SK-N-SH treated with all-trans-retinoic acid at 6 μM for 48 hours (cell line): Measurements from ENCODE around the gene CXCR2.

Experiments used
- ARNTL ChIP-seq: fragments of 450-650 bp; formaldehyde crosslinking; IDR thresholded peaks from 2 replicates; pipeline ENCODE4 v1.5.0; 2020; ENCODE audit warnings: low read depth, mild to moderate bottlenecking, moderate library complexity, borderline replicate concordance
- ISL1 ChIP-seq: fragments of 250-450 bp; sonication (Bioruptor Pico); IDR thresholded peaks from 2 replicates; pipeline ENCODE4 v2.1.2; 2022; ENCODE audit warnings: mild to moderate bottlenecking, moderate library complexity
- OSR1 ChIP-seq: fragments of 250-450 bp; sonication (Bioruptor Pico); IDR thresholded peaks from 2 replicates; pipeline ENCODE4 v1.8.0; 2022; ENCODE audit warnings: moderate library complexity, mild to moderate bottlenecking, inconsistent platforms
- TCF4 ChIP-seq: fragments of 250-450 bp; sonication (Bioruptor Pico); IDR thresholded peaks from 2 replicates; pipeline ENCODE4 v1.8.0; 2021; ENCODE audit warnings: mild to moderate bottlenecking, moderate library complexity, borderline replicate concordance
- TOX ChIP-seq: fragments of 250-450 bp; sonication (Bioruptor Pico); IDR thresholded peaks from 2 replicates; pipeline ENCODE4 v1.8.0; 2021; ENCODE audit warnings: mild to moderate bottlenecking, moderate library complexity, borderline replicate concordance
- ZFP3 ChIP-seq: fragments of 250-450 bp; sonication (Bioruptor Pico); IDR thresholded peaks from 2 replicates; pipeline ENCODE4 v1.5.0; 2020; ENCODE audit warnings: mild to moderate bottlenecking, moderate library complexity
- ZFP30 ChIP-seq: fragments of 450-650 bp; formaldehyde crosslinking; IDR thresholded peaks from 2 replicates; pipeline ENCODE4 v1.5.0; 2022; ENCODE audit warnings: mild to moderate bottlenecking, moderate library complexity
- ZNF8 ChIP-seq: fragments of 450-650 bp; formaldehyde crosslinking; IDR thresholded peaks from 2 replicates; pipeline ENCODE4 v1.5.0; 2020; ENCODE audit warnings: mild to moderate bottlenecking, moderate library complexity
- TF ChIP-seq, protein P1 (sequence below): fragments of 250-450 bp; sonication (Bioruptor Pico); IDR thresholded peaks from 2 replicates; pipeline ENCODE4 v1.5.1; 2020; ENCODE audit warnings: low read depth, mild to moderate bottlenecking, moderate library complexity
- TF ChIP-seq, protein P2 (sequence below): fragments of 250-450 bp; sonication (Bioruptor Pico); IDR thresholded peaks from 2 replicates; pipeline ENCODE4 v1.8.0; 2020; ENCODE audit warnings: mild to moderate bottlenecking, moderate library complexity, borderline replicate concordance

DNA sequence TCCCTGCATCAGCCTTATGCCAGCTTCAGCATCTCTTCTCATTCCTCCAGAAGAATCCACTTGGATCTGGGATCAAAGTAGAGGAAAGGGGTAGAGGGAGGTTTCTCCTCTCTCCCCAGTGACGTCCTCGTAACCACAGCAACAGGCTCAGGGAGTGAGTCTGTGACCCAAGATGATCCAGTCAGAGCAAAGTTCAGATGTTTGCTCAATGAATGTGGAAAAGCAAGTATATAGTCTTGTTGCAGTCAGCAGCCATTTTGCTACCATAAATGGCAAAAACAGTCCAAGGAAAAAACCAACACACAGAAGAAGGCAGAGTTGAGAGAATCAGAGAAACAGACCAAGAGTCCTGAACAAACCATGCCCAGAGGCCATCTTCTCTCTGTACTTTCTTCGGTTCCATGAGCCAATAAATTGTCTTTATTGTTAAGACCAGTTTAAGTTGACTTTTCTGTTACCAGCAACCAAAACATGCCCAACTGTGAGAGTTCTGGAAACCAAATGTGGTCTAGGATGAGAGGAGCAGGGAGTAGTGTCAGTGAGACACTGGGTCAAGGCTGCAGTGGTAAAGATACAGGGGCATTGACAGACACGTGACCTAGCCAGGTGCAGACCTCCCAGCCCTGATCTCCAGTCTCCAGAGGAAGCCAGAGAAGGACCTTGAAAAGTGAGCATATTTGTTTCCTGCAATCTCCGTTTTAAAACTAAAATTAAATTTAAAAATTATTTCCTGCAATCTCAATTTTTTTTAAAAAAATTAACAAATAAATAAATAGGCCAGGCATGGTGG lies 44.1 kb downstream of the CXCR2 start:
- TF ChIP-seq, protein P1, sequence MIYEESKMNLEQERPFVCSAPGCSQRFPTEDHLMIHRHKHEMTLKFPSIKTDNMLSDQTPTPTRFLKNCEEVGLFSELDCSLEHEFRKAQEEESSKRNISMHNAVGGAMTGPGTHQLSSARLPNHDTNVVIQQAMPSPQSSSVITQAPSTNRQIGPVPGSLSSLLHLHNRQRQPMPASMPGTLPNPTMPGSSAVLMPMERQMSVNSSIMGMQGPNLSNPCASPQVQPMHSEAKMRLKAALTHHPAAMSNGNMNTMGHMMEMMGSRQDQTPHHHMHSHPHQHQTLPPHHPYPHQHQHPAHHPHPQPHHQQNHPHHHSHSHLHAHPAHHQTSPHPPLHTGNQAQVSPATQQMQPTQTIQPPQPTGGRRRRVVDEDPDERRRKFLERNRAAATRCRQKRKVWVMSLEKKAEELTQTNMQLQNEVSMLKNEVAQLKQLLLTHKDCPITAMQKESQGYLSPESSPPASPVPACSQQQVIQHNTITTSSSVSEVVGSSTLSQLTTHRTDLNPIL = no peak
- TF ChIP-seq ZFP30 (no peak), ISL1 (CRISPR knock-in tag) (no peak), ARNTL (CRISPR knock-in tag) (no peak), ZFP3 (CRISPR knock-in tag) (no peak), OSR1 (CRISPR knock-in tag) (no peak), TOX (no peak), ZNF8 (CRISPR knock-in tag) (no peak), TCF4 (no peak)
- TF ChIP-seq, protein P2, sequence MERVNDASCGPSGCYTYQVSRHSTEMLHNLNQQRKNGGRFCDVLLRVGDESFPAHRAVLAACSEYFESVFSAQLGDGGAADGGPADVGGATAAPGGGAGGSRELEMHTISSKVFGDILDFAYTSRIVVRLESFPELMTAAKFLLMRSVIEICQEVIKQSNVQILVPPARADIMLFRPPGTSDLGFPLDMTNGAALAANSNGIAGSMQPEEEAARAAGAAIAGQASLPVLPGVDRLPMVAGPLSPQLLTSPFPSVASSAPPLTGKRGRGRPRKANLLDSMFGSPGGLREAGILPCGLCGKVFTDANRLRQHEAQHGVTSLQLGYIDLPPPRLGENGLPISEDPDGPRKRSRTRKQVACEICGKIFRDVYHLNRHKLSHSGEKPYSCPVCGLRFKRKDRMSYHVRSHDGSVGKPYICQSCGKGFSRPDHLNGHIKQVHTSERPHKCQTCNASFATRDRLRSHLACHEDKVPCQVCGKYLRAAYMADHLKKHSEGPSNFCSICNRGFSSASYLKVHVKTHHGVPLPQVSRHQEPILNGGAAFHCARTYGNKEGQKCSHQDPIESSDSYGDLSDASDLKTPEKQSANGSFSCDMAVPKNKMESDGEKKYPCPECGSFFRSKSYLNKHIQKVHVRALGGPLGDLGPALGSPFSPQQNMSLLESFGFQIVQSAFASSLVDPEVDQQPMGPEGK (CRISPR knock-in tag) = no peak
